ENCODE results near the gene NUAK1. TPM values are rescaled to one million over a fixed set of nuclear protein-coding genes. Genes with fewer than 3 reads are reported as not detected.
A peak's percentile ranks its signal among the peaks of the same experiment; 100 is the strongest.

Gene NUAK1
- total and polyA plus RNA-seq, 2 experiments from 2014 or later, result 5.4 to 16.9 TPM

DNA sequence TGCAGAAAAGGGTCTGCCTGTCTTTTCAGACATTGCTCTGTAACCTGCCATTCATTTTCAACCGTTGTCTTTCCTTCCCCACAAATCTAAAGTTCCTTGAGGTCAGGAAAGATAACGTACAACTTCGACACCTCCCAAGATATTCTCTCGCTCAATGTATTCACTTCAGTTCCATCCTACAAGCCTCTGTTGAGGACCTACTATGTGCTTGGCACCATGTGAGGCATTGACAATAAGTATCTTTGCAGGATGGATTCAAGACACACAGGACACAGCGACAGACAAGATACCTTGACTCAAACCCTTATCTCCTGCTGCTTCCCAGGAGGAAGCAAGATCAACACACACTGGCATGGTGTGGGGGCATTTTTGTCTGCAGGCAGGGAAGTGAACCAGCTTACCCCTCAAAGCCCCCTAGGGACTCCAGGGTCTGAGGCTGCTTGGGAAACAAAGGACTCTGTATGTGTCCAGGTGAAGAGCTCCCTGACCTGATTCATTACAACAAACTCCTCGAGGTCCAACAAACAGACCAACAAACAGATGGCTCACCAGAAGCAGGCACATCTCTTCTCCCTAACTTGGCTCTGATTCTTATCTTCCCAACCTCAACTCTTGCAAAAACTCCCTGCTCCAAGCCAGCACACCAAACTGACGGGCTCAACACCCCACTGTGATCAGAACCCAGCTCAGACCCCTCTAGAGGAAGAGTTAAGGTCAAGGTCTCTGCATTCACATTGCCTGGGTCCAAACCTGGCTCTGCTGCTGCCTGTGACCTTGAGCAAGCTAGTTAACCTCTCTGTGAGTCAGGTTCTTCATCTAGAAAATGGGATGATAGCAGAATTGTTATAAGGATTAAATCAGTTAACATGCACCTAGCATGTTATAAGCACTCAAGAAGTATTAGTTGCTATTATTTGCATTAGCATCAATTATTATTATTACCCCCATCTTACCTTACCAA is 6.3 kb downstream of the NUAK1 start:
- Histone ChIP-seq H3K36me3 (ENCODE audit: insufficient read depth) (no peaks in the 10 kb centered on the region), H3K27ac (ENCODE audit: low read depth) (peak overlapping the region; percentile 95), H3K4me2 (peak overlapping the region; percentile 56), H3K4me3 (no peak overlapping the region), H2AFZ (no peak overlapping the region), H3K4me1 (ENCODE audit: insufficient read depth) (peaks cover 87% of the 10 kb centered on the region), H3K27me3 (ENCODE audit: insufficient read depth) (peaks cover 4% of the 10 kb centered on the region), H3F3A (replicated peaks; ENCODE audit: low read depth) (0 out of 2 replicates have a peak, but pooled peaks cover 3% of the 10 kb centered on the region), H3K9me2 (ENCODE audit: insufficient read depth) (no peaks in the 10 kb centered on the region), H4K20me1 (replicated peaks; ENCODE audit: insufficient read depth) (no peaks in the 10 kb centered on the region), H3K79me2 (replicated peaks; ENCODE audit: insufficient read depth) (peaks cover 92% of the 10 kb centered on the region)
- Mint-ChIP-seq H3K27me3 (ENCODE audit: insufficient read depth, low read depth, poor library complexity) (peaks cover 12% of the 10 kb centered on the region), H3K4me3 (peak overlapping the region; percentile 55), H3K27ac (peak overlapping the region; percentile 98), H3K4me1 (peaks cover 91% of the 10 kb centered on the region), H3K9me3 (no peaks in the 10 kb centered on the region), H3K36me3 (ENCODE audit: low read depth) (peaks cover 5% of the 10 kb centered on the region; the same call in 2 of the 3 replicates)
- TF ChIP-seq JUNB (IDR thresholded peaks at IDR 0.05; ENCODE audit: unreplicated experiment) (no peak), CREB1 (CRISPR knock-in tag; IDR thresholded peaks at IDR 0.05; ENCODE audit: low read depth) (no peak), POLR2AphosphoS5 (IDR thresholded peaks at IDR 0.05; ENCODE audit: low read depth) (no peak), STAT1 (IDR thresholded peaks at IDR 0.05; ENCODE audit: unreplicated experiment) (no peak), ZNF331 (CRISPR knock-in tag; IDR thresholded peaks at IDR 0.05; ENCODE audit: low read depth) (no peak), EZH2 (IDR thresholded peaks at IDR 0.05; ENCODE audit: low read depth, unreplicated experiment) (no peak), ZNF114 (CRISPR knock-in tag; IDR thresholded peaks at IDR 0.05) (no peak), EZH2phosphoT487 (IDR thresholded peaks at IDR 0.05; ENCODE audit: unreplicated experiment) (no peak), NANOG (IDR thresholded peaks at IDR 0.05; ENCODE audit: borderline replicate concordance) (no peak)
- TF ChIP-seq, protein P1, sequence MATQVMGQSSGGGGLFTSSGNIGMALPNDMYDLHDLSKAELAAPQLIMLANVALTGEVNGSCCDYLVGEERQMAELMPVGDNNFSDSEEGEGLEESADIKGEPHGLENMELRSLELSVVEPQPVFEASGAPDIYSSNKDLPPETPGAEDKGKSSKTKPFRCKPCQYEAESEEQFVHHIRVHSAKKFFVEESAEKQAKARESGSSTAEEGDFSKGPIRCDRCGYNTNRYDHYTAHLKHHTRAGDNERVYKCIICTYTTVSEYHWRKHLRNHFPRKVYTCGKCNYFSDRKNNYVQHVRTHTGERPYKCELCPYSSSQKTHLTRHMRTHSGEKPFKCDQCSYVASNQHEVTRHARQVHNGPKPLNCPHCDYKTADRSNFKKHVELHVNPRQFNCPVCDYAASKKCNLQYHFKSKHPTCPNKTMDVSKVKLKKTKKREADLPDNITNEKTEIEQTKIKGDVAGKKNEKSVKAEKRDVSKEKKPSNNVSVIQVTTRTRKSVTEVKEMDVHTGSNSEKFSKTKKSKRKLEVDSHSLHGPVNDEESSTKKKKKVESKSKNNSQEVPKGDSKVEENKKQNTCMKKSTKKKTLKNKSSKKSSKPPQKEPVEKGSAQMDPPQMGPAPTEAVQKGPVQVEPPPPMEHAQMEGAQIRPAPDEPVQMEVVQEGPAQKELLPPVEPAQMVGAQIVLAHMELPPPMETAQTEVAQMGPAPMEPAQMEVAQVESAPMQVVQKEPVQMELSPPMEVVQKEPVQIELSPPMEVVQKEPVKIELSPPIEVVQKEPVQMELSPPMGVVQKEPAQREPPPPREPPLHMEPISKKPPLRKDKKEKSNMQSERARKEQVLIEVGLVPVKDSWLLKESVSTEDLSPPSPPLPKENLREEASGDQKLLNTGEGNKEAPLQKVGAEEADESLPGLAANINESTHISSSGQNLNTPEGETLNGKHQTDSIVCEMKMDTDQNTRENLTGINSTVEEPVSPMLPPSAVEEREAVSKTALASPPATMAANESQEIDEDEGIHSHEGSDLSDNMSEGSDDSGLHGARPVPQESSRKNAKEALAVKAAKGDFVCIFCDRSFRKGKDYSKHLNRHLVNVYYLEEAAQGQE (IDR thresholded peaks at IDR 0.05; ENCODE audit: unreplicated experiment), result no peak
- TF ChIP-seq, protein P2, sequence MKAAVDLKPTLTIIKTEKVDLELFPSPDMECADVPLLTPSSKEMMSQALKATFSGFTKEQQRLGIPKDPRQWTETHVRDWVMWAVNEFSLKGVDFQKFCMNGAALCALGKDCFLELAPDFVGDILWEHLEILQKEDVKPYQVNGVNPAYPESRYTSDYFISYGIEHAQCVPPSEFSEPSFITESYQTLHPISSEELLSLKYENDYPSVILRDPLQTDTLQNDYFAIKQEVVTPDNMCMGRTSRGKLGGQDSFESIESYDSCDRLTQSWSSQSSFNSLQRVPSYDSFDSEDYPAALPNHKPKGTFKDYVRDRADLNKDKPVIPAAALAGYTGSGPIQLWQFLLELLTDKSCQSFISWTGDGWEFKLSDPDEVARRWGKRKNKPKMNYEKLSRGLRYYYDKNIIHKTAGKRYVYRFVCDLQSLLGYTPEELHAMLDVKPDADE (IDR thresholded peaks at IDR 0.05), result no peak
- TF ChIP-seq, protein P3, sequence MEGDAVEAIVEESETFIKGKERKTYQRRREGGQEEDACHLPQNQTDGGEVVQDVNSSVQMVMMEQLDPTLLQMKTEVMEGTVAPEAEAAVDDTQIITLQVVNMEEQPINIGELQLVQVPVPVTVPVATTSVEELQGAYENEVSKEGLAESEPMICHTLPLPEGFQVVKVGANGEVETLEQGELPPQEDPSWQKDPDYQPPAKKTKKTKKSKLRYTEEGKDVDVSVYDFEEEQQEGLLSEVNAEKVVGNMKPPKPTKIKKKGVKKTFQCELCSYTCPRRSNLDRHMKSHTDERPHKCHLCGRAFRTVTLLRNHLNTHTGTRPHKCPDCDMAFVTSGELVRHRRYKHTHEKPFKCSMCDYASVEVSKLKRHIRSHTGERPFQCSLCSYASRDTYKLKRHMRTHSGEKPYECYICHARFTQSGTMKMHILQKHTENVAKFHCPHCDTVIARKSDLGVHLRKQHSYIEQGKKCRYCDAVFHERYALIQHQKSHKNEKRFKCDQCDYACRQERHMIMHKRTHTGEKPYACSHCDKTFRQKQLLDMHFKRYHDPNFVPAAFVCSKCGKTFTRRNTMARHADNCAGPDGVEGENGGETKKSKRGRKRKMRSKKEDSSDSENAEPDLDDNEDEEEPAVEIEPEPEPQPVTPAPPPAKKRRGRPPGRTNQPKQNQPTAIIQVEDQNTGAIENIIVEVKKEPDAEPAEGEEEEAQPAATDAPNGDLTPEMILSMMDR (conservative IDR thresholded peaks at IDR 0.05; ENCODE audit: low read depth in 2 of 2), result no peak
- TF ChIP-seq, protein P4, sequence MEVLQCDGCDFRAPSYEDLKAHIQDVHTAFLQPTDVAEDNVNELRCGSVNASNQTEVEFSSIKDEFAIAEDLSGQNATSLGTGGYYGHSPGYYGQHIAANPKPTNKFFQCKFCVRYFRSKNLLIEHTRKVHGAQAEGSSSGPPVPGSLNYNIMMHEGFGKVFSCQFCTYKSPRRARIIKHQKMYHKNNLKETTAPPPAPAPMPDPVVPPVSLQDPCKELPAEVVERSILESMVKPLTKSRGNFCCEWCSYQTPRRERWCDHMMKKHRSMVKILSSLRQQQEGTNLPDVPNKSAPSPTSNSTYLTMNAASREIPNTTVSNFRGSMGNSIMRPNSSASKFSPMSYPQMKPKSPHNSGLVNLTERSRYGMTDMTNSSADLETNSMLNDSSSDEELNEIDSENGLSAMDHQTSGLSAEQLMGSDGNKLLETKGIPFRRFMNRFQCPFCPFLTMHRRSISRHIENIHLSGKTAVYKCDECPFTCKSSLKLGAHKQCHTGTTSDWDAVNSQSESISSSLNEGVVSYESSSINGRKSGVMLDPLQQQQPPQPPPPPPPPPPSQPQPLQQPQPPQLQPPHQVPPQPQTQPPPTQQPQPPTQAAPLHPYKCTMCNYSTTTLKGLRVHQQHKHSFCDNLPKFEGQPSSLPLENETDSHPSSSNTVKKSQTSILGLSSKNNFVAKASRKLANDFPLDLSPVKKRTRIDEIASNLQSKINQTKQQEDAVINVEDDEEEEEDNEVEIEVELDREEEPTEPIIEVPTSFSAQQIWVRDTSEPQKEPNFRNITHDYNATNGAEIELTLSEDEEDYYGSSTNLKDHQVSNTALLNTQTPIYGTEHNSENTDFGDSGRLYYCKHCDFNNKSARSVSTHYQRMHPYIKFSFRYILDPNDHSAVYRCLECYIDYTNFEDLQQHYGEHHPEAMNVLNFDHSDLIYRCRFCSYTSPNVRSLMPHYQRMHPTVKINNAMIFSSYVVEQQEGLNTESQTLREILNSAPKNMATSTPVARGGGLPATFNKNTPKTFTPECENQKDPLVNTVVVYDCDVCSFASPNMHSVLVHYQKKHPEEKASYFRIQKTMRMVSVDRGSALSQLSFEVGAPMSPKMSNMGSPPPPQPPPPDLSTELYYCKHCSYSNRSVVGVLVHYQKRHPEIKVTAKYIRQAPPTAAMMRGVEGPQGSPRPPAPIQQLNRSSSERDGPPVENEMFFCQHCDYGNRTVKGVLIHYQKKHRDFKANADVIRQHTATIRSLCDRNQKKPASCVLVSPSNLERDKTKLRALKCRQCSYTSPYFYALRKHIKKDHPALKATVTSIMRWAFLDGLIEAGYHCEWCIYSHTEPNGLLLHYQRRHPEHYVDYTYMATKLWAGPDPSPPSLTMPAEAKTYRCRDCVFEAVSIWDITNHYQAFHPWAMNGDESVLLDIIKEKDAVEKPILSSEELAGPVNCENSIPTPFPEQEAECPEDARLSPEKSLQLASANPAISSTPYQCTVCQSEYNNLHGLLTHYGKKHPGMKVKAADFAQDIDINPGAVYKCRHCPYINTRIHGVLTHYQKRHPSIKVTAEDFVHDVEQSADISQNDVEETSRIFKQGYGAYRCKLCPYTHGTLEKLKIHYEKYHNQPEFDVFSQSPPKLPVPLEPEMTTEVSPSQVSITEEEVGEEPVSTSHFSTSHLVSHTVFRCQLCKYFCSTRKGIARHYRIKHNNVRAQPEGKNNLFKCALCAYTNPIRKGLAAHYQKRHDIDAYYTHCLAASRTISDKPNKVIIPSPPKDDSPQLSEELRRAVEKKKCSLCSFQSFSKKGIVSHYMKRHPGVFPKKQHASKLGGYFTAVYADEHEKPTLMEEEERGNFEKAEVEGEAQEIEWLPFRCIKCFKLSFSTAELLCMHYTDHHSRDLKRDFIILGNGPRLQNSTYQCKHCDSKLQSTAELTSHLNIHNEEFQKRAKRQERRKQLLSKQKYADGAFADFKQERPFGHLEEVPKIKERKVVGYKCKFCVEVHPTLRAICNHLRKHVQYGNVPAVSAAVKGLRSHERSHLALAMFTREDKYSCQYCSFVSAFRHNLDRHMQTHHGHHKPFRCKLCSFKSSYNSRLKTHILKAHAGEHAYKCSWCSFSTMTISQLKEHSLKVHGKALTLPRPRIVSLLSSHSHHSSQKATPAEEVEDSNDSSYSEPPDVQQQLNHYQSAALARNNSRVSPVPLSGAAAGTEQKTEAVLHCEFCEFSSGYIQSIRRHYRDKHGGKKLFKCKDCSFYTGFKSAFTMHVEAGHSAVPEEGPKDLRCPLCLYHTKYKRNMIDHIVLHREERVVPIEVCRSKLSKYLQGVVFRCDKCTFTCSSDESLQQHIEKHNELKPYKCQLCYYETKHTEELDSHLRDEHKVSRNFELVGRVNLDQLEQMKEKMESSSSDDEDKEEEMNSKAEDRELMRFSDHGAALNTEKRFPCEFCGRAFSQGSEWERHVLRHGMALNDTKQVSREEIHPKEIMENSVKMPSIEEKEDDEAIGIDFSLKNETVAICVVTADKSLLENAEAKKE (CRISPR knock-in tag; IDR thresholded peaks at IDR 0.05), result no peak
- DNase-seq (ENCODE audit: low spot score) (no peak), ATAC-seq (peak; percentile 9)

All from GM23338 (cell line).